K562 (cell line): ENCODE data around the gene ZDHHC5. TPM values are rescaled to one million over a fixed set of nuclear protein-coding genes. Genes with fewer than 3 reads are reported as not detected.

Experiments used
- ATF3 ChIP-seq, 2 experiments: fragments of 450-650 bp in 1 of 2; sonication (generic) in 1 of 2; formaldehyde crosslinking in 1 of 2; IDR thresholded peaks in 1 of 2; conservative IDR thresholded peaks in 1 of 2; 2 replicates each; pipeline versions ENCODE4 v1.6.1 to v1.8.1; 2016 to 2023; ENCODE audit warnings: mild to moderate bottlenecking in 2 of 2, moderate library complexity in 2 of 2, inconsistent platforms in 1 of 2, missing genetic modification reagents in 1 of 2
- CEBPB ChIP-seq: fragments of 450-650 bp; IDR thresholded peaks from 2 replicates; pipeline ENCODE4 v1.6.1; 2016; ENCODE audit warnings: missing genetic modification characterization, missing compliant biosample characterization
- DEAF1 ChIP-seq: fragments of 450-650 bp; formaldehyde crosslinking; IDR thresholded peaks from 2 replicates; pipeline ENCODE4 v1.4.0; 2020; ENCODE audit warnings: mild to moderate bottlenecking, moderate library complexity
- RAD21 ChIP-seq, 2 experiments: fragments of 250-450 bp in 1 of 2; fragments of 450-650 bp in 1 of 2; sonication (Bioruptor Pico) in 1 of 2; formaldehyde crosslinking in 1 of 2; IDR thresholded peaks in 1 of 2; conservative IDR thresholded peaks in 1 of 2; 2 replicates each; pipeline versions ENCODE4 v1.4.0 to v1.8.0; 2020 to 2022; ENCODE audit warnings: mild to moderate bottlenecking in 2 of 2, moderate library complexity in 1 of 2
- REST ChIP-seq, 2 experiments: fragments of 450-650 bp; formaldehyde crosslinking in 1 of 2; IDR thresholded peaks; 2 replicates each; pipeline versions ENCODE4 v1.4.0 to v1.6.1; 2014 to 2020; ENCODE audit warnings: mild to moderate bottlenecking in 2 of 2, borderline replicate concordance in 1 of 2, low read depth in 1 of 2
- SMC3 ChIP-seq: conservative IDR thresholded peaks from 2 replicates; pipeline ENCODE4 v1.6.1; 2011; ENCODE audit warnings: low read depth, low read length, improper control_type of control experiment; ENCODE audit not compliant: insufficient read depth
- polyA plus RNA-seq, 8 experiments: library from polyadenylated mRNA; depleted of rRNA in 4 of 8; stranded (reverse) in 5 of 8; unstranded in 3 of 8; fragments of >200 nt; fragmentation: Nextera tagmentation in 2 of 8; fragmentation: Illumina TruSeq in 1 of 8; extraction: Ambion mirVana in 2 of 8; extraction: Trizol in 1 of 8; gene quantifications; 2 replicates each; pipeline versions ENCODE4 v1.2.1 to v1.2.3, GENCODE V29; 2011 to 2014; ENCODE audit warnings: inconsistent platforms in 1 of 8, missing spikeins in 1 of 8
- total RNA-seq, 7 experiments: library from RNA; depleted of rRNA in 6 of 7; stranded (reverse); fragments of >200 nt in 6 of 7; fragmentation: Illumina TruSeq in 2 of 7; extraction: Trizol in 2 of 7; gene quantifications; 2 replicates each; pipeline versions ENCODE4 v1.2.1 to v1.2.3, GENCODE V29; 2011 to 2021; ENCODE audit warnings: low replicate concordance in 1 of 7

ZDHHC5 gene
- total and polyA plus RNA-seq, 9 of the 15 experiments (the other 6 are each of a cell fraction or from before 2014, with no cell fraction given), result 3.8 to 64.2 (median 35.9) TPM

GRCh38 chr11:57662893-57663292 lies 5.0 kb upstream of the ZDHHC5 start (continued):
- TF ChIP-seq REST (IDR thresholded peaks at IDR 0.05; ENCODE audit: borderline replicate concordance), result peak; percentile 58; the same call in 1 of the 2 replicates
- TF ChIP-seq REST (CRISPR knock-in tag; IDR thresholded peaks at IDR 0.05; ENCODE audit: low read depth), result no peak
- TF ChIP-seq SMC3, result 0 out of 2 replicates have a peak, but pooled peaks have one; percentile 20
- peak; percentile 56 to 78 for TF ChIP-seq RAD21 (CRISPR knock-in tag; conservative IDR thresholded peaks at IDR 0.05 in 1 of 2, IDR thresholded peaks at IDR 0.05 in 1 of 2)
- TF ChIP-seq CEBPB (tag), result peak; percentile 38; the same call in 1 of the 2 replicates
- peak; percentile 69 for TF ChIP-seq ATF3 (IDR thresholded peaks at IDR 0.05)
- TF ChIP-seq ATF3 (CRISPR knock-in tag; conservative IDR thresholded peaks at IDR 0.05), result no peak
- TF ChIP-seq DEAF1 (CRISPR knock-in tag), result peak; percentile 38; the same call in 1 of the 2 replicates
